ENCODE data around the gene MRPL28.
"Not testable (repeated sequence)": the region's sequence is repeated elsewhere in the genome, so short reads cannot be mapped to it uniquely, and the experiment has no call there.

MRPL28 gene

GRCh38 chr16:370443-370842, at the start of gene MRPL28:
Gene MRPL28 (minus strand): TSS chr16:370538. CDS start chr16:370218, 320 bp downstream.
- H3K4me3 ChIP-seq = peak within 1 kb of the TSS; percentile 73
- no peak for TF ChIP-seq CTCF (IDR thresholded peaks at IDR 0.05)
- DNase-seq (ENCODE audit: low spot score) = peak; percentile 95
- H3K27ac ChIP-seq = peak within 1 kb of the TSS; percentile 35 to 68

GRCh38 chr16:415170-415498, 44.8 kb upstream of the MRPL28 start:
- DNase-seq (ENCODE audit: low spot score); H3K27ac ChIP-seq; H3K4me3 ChIP-seq: not testable (repeated sequence)

- no peak overlapping the region for H3K4me3 ChIP-seq
- no peak for DNase-seq (ENCODE audit: low spot score)
- TF ChIP-seq CTCF (IDR thresholded peaks at IDR 0.05) = no peak
- no peak overlapping the region for H3K27ac ChIP-seq
Measured at GRCh38 chr16:414395-415169, 44.2 kb upstream of the MRPL28 start.

DNA sequence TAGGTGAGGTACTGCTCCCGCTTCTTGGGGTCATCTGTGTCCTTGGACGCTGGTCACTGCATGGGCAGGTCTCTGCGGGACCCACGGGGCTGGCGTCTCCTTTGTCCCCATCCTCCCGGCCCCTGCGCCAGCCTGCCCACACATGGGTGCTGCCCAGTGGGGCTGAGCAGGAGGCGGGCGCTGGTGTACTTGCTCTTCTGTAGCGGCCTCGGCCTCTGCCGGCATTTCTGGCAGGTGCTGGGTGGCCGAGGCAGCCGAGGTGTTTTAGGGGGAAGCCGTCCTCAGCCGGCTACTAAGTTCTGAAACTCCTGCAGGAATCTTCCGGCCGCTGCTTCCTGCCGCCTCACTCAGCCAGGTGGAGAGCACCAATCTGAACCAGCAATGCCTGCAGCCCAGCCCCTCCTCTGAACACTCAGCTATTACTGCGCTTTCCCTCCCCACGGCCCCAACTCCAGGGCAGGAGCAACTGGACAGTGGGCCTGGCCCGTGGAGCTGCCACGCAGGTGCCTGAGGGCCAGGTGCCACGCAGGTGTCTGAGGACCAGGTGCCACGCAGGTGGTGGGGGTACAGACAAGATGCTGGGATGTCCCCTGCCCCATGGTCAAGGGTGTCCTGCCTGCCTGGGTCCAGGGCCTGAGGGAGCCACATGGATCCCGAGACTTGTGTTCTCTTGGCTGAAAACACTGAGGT, 41.4 kb upstream of the MRPL28 start:
- Histone ChIP-seq H3K4me3 (no peak overlapping the region), H3K27ac (no peak overlapping the region)
- no peak for TF ChIP-seq CTCF (IDR thresholded peaks at IDR 0.05)
- DNase-seq (ENCODE audit: low spot score) = no peak

DNA sequence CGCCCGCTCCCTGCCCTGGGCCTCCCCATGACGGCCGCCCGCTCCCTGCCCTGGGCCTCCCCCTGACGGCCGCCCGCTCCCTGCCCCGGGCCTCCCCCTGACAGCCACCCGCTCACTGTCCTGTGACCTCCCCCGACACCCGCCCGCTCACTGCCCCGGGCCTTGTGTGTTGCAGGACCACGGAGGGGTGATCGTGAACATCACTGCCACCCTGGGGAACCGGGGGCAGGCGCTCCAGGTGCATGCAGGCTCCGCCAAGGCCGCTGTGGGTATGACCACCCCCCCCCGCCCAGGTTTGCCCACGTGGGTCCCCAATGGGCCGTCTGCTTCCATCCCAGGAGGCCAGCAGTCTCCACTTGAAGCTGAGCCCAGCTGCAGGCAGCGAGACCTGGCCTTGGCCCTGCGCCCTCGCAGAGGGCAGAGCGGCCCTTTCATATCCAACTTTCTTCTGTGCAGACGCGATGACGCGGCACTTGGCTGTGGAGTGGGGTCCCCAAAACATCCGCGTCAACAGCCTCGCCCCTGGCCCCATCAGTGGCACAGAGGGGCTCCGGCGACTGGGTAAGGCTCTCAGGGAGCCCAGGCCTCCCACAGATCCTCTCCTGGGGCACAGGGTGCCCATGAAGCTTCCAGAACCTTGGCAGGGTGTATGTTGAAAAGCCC, 40.3 kb upstream of the MRPL28 start:
- no peak for DNase-seq (ENCODE audit: low spot score)
- Histone ChIP-seq H3K4me3 (no peak overlapping the region), H3K27ac (no peak overlapping the region)
- no peak for TF ChIP-seq CTCF (IDR thresholded peaks at IDR 0.05)

DNA sequence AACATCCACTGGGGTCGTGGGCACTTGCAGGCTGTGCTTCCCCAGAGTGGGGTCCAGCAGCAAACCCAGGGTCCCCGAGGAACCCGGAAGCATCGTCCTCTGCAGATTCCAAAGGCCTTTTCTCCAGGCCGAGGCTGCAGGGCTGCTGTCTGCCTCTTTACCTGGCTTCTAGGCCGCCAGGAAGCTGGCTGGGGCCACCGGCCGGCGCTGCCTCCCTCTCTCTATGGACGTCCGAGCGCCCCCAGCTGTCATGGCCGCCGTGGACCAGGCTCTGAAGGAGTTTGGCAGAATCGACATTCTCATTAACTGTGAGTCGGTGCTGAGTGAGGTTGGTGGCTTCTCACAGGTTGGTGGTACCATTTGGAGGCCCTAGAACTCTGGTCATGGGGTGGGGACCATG, 36.9 kb upstream of the MRPL28 start:
- TF ChIP-seq CTCF (IDR thresholded peaks at IDR 0.05) = no peak
- no peak overlapping the region for H3K27ac ChIP-seq
- no peak for DNase-seq (ENCODE audit: low spot score)

DNA sequence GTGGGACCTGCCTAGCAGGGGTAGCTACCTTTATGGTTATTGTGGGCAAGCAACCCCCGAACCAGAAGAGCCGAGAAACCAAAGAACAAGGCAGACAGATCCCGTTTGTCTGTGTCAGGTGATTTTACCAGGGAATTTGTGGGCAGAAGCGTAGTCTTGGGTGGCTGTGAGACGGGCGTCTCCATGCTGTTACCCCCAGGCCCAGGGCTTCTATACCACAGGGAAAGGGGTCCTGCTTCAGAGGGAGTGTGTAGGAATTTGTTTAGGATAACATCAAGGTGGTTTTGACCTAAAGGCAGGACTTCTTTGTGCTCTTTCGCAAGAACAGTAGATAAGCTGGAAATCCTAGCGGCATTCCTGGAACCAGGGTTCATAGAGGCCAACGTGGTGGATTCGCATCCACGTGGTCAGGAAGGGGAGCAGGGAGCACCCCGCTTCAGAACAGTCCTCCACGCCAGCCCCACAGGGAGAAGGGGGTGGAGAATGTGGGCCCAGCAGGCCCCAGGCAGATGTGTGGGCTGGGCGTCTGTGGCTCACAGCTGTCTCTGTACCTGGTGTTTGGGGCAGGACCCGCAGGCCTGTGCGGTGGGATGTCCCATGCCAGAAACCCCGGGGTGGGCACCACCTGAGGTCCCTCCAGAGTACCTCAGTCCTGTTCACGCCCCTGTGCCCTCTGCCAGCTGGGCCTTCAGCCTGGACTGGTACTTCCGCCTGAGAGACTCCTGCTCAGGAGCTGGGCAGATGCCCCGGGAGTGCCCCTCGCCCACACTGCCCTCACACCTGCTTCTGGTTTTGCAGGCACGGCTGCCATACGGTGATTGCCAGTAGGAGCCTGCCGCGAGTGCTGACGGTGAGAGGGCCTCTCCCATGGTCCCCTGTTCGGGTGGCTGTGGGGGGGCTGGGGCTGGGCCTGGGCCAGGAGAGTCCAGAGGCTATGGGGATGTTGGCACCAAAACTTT, 35.5 kb upstream of the MRPL28 start:
- no peak overlapping the region for H3K27ac ChIP-seq
- no peak for DNase-seq (ENCODE audit: low spot score)
- H3K4me3 ChIP-seq = no peak overlapping the region
- TF ChIP-seq CTCF (IDR thresholded peaks at IDR 0.05) = no peak

More for the DNA sequence above, 36.9 kb upstream of the MRPL28 start:
- H3K4me3 ChIP-seq = no peak overlapping the region

Measured in coronary artery (tissue), 2 donors.